Measurements from ENCODE around the gene ATP1A1. TPM values are rescaled to one million over a fixed set of nuclear protein-coding genes. Genes with fewer than 3 reads are reported as not detected.

The ATP1A1 gene
- total RNA-seq, 2 experiments from 2014 or later: 74.4 to 186 TPM

GRCh38 chr1:116330846-116331245 lies 42.2 kb upstream of the ATP1A1 start:
- TF ChIP-seq EZH2phosphoT487 (IDR thresholded peaks at IDR 0.05; ENCODE audit: borderline replicate concordance, low read depth, low read length) (no peak), CTCF (conservative IDR thresholded peaks at IDR 0.05; ENCODE audit: low read length) (no peak)

GRCh38 chr1:116331523-116331922 lies 41.5 kb upstream of the ATP1A1 start:
- no peak for TF ChIP-seq EZH2phosphoT487 (IDR thresholded peaks at IDR 0.05; ENCODE audit: borderline replicate concordance, low read depth, low read length)
- TF ChIP-seq CTCF (conservative IDR thresholded peaks at IDR 0.05; ENCODE audit: low read length): no peak
- no peak for DNase-seq (ENCODE audit: low spot score)
- Histone ChIP-seq H3K9me3 (ENCODE audit: low read length) (no peaks in the 10 kb centered on the region), H3K79me2 (ENCODE audit: insufficient read depth, low read depth, low read length) (no peaks in the 10 kb centered on the region), H3K4me3 (ENCODE audit: low read depth, low read length, poor library complexity, severe bottlenecking) (no peak overlapping the region), H4K20me1 (ENCODE audit: insufficient read depth, low read length) (no peaks in the 10 kb centered on the region), H3K4me2 (ENCODE audit: low read length) (peak overlapping the region; percentile 68), H3K36me3 (ENCODE audit: insufficient read depth, low read length) (no peaks in the 10 kb centered on the region), H2AFZ (ENCODE audit: low read length) (peak overlapping the region; percentile 3; the same call in 1 of the 2 replicates), H3K4me1 (ENCODE audit: insufficient read depth, low read length, poor library complexity, severe bottlenecking) (peaks cover 96% of the 10 kb centered on the region), H3K9me2 (ENCODE audit: insufficient read depth, low read length) (no peaks in the 10 kb centered on the region), H3K27ac (ENCODE audit: low read depth, low read length, poor library complexity, severe bottlenecking) (peak overlapping the region; percentile 89)
- intact Hi-C loops (cut with micrococcal nuclease; ENCODE audit: unreplicated experiment): loop anchor here (2.0 kb wide), 1 partner anchor 179 kb away; no protein-coding TSS in a partner anchor
- POLR2A ChIA-PET: interaction anchor here (0.7 to 2.6 kb wide), 3 partner anchors 10 to 46 kb away, joined by 4 to 8 read pairs (median 7); no protein-coding TSS in a partner anchor
- no TSS peak for BruUV-seq (replicated peaks)
- CTCF ChIA-PET (ENCODE audit: unreplicated experiment): no interaction called here

More at GRCh38 chr1:116330846-116331245, 42.2 kb upstream of the ATP1A1 start:
- BruUV-seq (replicated peaks): no TSS peak
- no peak for DNase-seq (ENCODE audit: low spot score)
- CTCF ChIA-PET (ENCODE audit: unreplicated experiment): interaction anchor here (0.8 kb wide), 1 partner anchor 86 kb away, joined by 3 read pairs; no protein-coding TSS in a partner anchor
- peaks cover 98% of the 10 kb centered on the region for H3K4me1 ChIP-seq (ENCODE audit: insufficient read depth, low read length, poor library complexity, severe bottlenecking)
- H3K4me3 ChIP-seq (ENCODE audit: low read depth, low read length, poor library complexity, severe bottlenecking): peak overlapping the region; percentile 37
- intact Hi-C loops (cut with micrococcal nuclease; ENCODE audit: unreplicated experiment): loop anchor here (1.0 to 2.0 kb wide), 3 partner anchors 43 to 178 kb away; no protein-coding TSS in a partner anchor
- peak overlapping the region; percentile 89 for H3K27ac ChIP-seq (ENCODE audit: low read depth, low read length, poor library complexity, severe bottlenecking)
- no peaks in the 10 kb centered on the region for H3K9me2 ChIP-seq (ENCODE audit: insufficient read depth, low read length)
- H3K9me3 ChIP-seq (ENCODE audit: low read length): no peaks in the 10 kb centered on the region
- no peaks in the 10 kb centered on the region for H4K20me1 ChIP-seq (ENCODE audit: insufficient read depth, low read length)
- peak overlapping the region; percentile 68 for H3K4me2 ChIP-seq (ENCODE audit: low read length)
- POLR2A ChIA-PET: interaction anchor here (0.7 to 2.6 kb wide), 6 partner anchors 9 to 181 kb away, joined by 3 to 8 read pairs (median 4); no protein-coding TSS in a partner anchor
- H3K79me2 ChIP-seq (ENCODE audit: insufficient read depth, low read depth, low read length): no peaks in the 10 kb centered on the region
- H2AFZ ChIP-seq (ENCODE audit: low read length): no peak overlapping the region; the same call in 1 of the 2 replicates
- no peaks in the 10 kb centered on the region for H3K36me3 ChIP-seq (ENCODE audit: insufficient read depth, low read length)

DNA sequence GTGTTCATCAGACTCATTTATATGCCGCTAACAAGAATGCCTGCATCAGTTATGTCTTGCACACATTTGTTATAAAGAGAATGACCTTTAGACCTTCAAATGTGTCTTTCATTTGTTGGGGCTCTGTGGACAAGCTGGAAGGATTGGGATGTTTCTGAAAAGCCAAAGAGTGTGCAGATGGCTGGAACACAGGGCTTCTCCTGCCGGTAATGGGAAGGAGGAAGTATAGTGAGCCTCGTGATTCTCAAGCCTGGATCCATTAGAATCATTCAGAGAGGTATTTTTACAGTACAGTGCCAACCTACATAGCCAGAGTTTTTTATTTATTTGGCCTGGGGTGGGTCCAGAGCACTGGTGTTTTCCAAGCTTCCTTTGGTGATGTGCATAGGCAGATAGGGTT lies 40.6 kb upstream of the ATP1A1 start:
- peaks cover 93% of the 10 kb centered on the region for H3K4me1 ChIP-seq (ENCODE audit: insufficient read depth, low read length, poor library complexity, severe bottlenecking)
- POLR2A ChIA-PET: interaction anchor here (2.6 kb wide), 1 partner anchor 43 kb away, joined by 8 read pairs; no protein-coding TSS in a partner anchor
- H4K20me1 ChIP-seq (ENCODE audit: insufficient read depth, low read length): no peaks in the 10 kb centered on the region
- H3K4me2 ChIP-seq (ENCODE audit: low read length): peak overlapping the region; percentile 68
- H3K36me3 ChIP-seq (ENCODE audit: insufficient read depth, low read length): no peaks in the 10 kb centered on the region
- BruUV-seq (replicated peaks): no TSS peak
- CTCF ChIA-PET (ENCODE audit: unreplicated experiment): interaction anchor here (0.6 kb wide), 1 partner anchor 173 kb away, joined by 3 read pairs; no protein-coding TSS in a partner anchor
- intact Hi-C loops (cut with micrococcal nuclease; ENCODE audit: unreplicated experiment): no loop called here
- TF ChIP-seq CTCF (conservative IDR thresholded peaks at IDR 0.05; ENCODE audit: low read length) (no peak), EZH2phosphoT487 (IDR thresholded peaks at IDR 0.05; ENCODE audit: borderline replicate concordance, low read depth, low read length) (no peak)
- no peak overlapping the region for H3K4me3 ChIP-seq (ENCODE audit: low read depth, low read length, poor library complexity, severe bottlenecking)
- H3K79me2 ChIP-seq (ENCODE audit: insufficient read depth, low read depth, low read length): no peaks in the 10 kb centered on the region
- H3K9me3 ChIP-seq (ENCODE audit: low read length): no peaks in the 10 kb centered on the region
- H3K27ac ChIP-seq (ENCODE audit: low read depth, low read length, poor library complexity, severe bottlenecking): peak overlapping the region; percentile 89
- no peaks in the 10 kb centered on the region for H3K9me2 ChIP-seq (ENCODE audit: insufficient read depth, low read length)
- H2AFZ ChIP-seq (ENCODE audit: low read length): peak overlapping the region; percentile 59; the same call in 1 of the 2 replicates
- DNase-seq (ENCODE audit: low spot score): no peak

All from OCI-LY7 (cell line).